Activated CD4-positive, alpha-beta T cell treated with anti-CD3 and anti-CD28 coated beads, Interleukin-10, Interleukin-2, amounts not matched to agents 100 ng/mL and 50 ng/mL, durations not matched to agents 16 hours and 8 hours (primary cell): Measurements from ENCODE around the gene CA14.
"Not testable (repeated sequence)": the region's sequence is repeated elsewhere in the genome, so short reads cannot be mapped to it uniquely, and the experiment has no call there.

Source experiments
- DNase-seq: peaks from one replicate; pipeline ENCODE4 v3.0.0-alpha.2; 2020

The CA14 gene

GRCh38 chr1:150236614-150237100 is 20.9 kb upstream of the CA14 start:
- DNase-seq: no peak

GRCh38 chr1:150237176-150237575 is 20.4 kb upstream of the CA14 start:
- not testable (repeated sequence) for DNase-seq

- DNase-seq: no peak
Measured at GRCh38 chr1:150237746-150238145, 19.8 kb upstream of the CA14 start.

GRCh38 chr1:150243003-150243402 is 14.6 kb upstream of the CA14 start:
- DNase-seq: no peak

GRCh38 chr1:150249936-150250335 is 7.6 kb upstream of the CA14 start:
- no peak for DNase-seq

GRCh38 chr1:150256198-150256553 is 1.4 kb upstream of the CA14 start:
- no peak for DNase-seq

- no peak for DNase-seq
Measured at GRCh38 chr1:150256554-150257341, 826 bp upstream of the CA14 start.

- no peak for DNase-seq
Measured at GRCh38 chr1:150259217-150259616, 1.6 kb downstream of the CA14 start.

- DNase-seq: no peak
Measured at GRCh38 chr1:150259758-150260669, 2.4 kb downstream of the CA14 start.

GRCh38 chr1:150261367-150261766 is 3.8 kb downstream of the CA14 start:
- DNase-seq: no peak

GRCh38 chr1:150262388-150263320 is 5.1 kb downstream of the CA14 start:
- no peak for DNase-seq

- no peak for DNase-seq
Measured at GRCh38 chr1:150263549-150263948, 6.0 kb downstream of the CA14 start.

GRCh38 chr1:150267896-150268295 is 10.3 kb downstream of the CA14 start:
- DNase-seq: no peak

GRCh38 chr1:150268340-150268704 is 10.7 kb downstream of the CA14 start:
- peak; percentile 45 for DNase-seq

- peak; percentile 98 for DNase-seq
Measured at GRCh38 chr1:150268705-150269403, 11.3 kb downstream of the CA14 start, which contains the start of gene APH1A. APH1A (minus strand) TSS chr1:150269016; CDS start chr1:150268810, 206 bp downstream.

GRCh38 chr1:150269451-150269850 is 11.9 kb downstream of the CA14 start:
- no peak for DNase-seq

- no peak for DNase-seq
Measured at GRCh38 chr1:150271291-150271959, 13.9 kb downstream of the CA14 start.

- no peak for DNase-seq
Measured at GRCh38 chr1:150273311-150273710, 15.7 kb downstream of the CA14 start.

GRCh38 chr1:150280138-150280707 is 22.6 kb downstream of the CA14 start:
- no peak for DNase-seq

GRCh38 chr1:150281221-150281757 is 23.7 kb downstream of the CA14 start:
- peak; percentile 66 for DNase-seq
